Sigmoid colon (tissue), 7 donors: ENCODE results near the gene FAM110C. TPM values are rescaled to one million over a fixed set of nuclear protein-coding genes. Genes with fewer than 3 reads are reported as not detected.

ENCODE experiments used
- DNase-seq: peaks from one replicate; pipeline ENCODE4 v3.0.0-alpha.2; 2019
- H3K27ac ChIP-seq, 4 donors: fragments of 200-600 bp; sonication (generic); one replicate each; pipeline ENCODE4 v1.5.1; 2016 to 2019; ENCODE audit warnings: mild to moderate bottlenecking in 1 of 4
- H3K27me3 ChIP-seq, 3 donors: fragments of 200-600 bp; sonication (generic); one replicate each; pipeline ENCODE4 v1.5.1; 2019; ENCODE audit warnings: mild to moderate bottlenecking in 1 of 3
- H3K36me3 ChIP-seq, 4 donors: fragments of 200-600 bp; sonication (generic); one replicate each; pipeline ENCODE4 v1.5.1; 2016 to 2019
- H3K4me1 ChIP-seq, 4 donors: fragments of 200-600 bp; sonication (generic); one replicate each; pipeline ENCODE4 v1.5.1; 2017 to 2019
- H3K4me3 ChIP-seq, 4 donors: fragments of 200-600 bp; sonication (generic); one replicate each; pipeline ENCODE4 v1.5.1; 2017 to 2019; ENCODE audit warnings: mild to moderate bottlenecking in 2 of 4, moderate library complexity in 1 of 4
- H3K9me3 ChIP-seq, 4 donors: fragments of 200-600 bp in 3 of 4; sonication (generic) in 3 of 4; one replicate each; pipeline versions ENCODE4 v1.5.1 to v1.6.1; 2013 to 2019
- EP300 ChIP-seq, 4 donors: sonication (generic); formaldehyde crosslinking; IDR thresholded peaks; one replicate each; pipeline ENCODE4 v1.6.1; 2017; ENCODE audit warnings: antibody characterized with exemption in 4 of 4
- POLR2A ChIP-seq, 2 donors: fragments of 450-650 bp; IDR thresholded peaks; one replicate each; pipeline ENCODE4 v1.6.1; 2016; ENCODE audit warnings: antibody characterized with exemption in 2 of 2, mild to moderate bottlenecking in 2 of 2, moderate library complexity in 2 of 2
- POLR2AphosphoS5 ChIP-seq, 4 donors: sonication (generic); formaldehyde crosslinking; IDR thresholded peaks; one replicate each; pipeline ENCODE4 v1.6.1; 2017; ENCODE audit warnings: antibody characterized with exemption in 4 of 4
- WGBS, 2 donors: extraction: QIAGEN DNeasy Blood & Tissue Kit; methylation state at CpG; one replicate each; pipeline ENCODE4 v1.1.7; 2013; 5-methylcytosine and 5-hydroxymethylcytosine counted together
- intact Hi-C: fragments of 100-400 bp; cut with DNase I; formaldehyde crosslinking; loops from one replicate; pipeline ENCODE4 v1.15.1; 2023
- polyA plus RNA-seq, 3 donors: library from polyadenylated mRNA; stranded (reverse); fragments of 200-250 nt; gene quantifications; one replicate each; pipeline ENCODE4 v1.2.3, GENCODE V29; 2013
- total RNA-seq, 4 donors: library from RNA; depleted of rRNA; stranded (reverse); fragments of >200 nt; gene quantifications; one replicate each; pipeline ENCODE4 v1.1.0, GENCODE V29; 2016
- TF ChIP-seq, protein P1 (sequence below), 4 experiments: fragments of 450-650 bp in 3 of 4; fragments of 200-600 bp in 1 of 4; IDR thresholded peaks; one replicate each; pipeline ENCODE4 v1.5.1; 2016 to 2019; ENCODE audit warnings: antibody characterized with exemption in 4 of 4, mild to moderate bottlenecking in 3 of 4, moderate library complexity in 2 of 4
- donor health status: healthy with polysubstance abuse.
- donor health status: Bipolar disorder and iron deficiency.
- donor health status: healthy.

FAM110C gene
- total and polyA plus RNA-seq, 7 donors: 0.16 to 24.6 (median 10.1) TPM; not detected in 2

DNA sequence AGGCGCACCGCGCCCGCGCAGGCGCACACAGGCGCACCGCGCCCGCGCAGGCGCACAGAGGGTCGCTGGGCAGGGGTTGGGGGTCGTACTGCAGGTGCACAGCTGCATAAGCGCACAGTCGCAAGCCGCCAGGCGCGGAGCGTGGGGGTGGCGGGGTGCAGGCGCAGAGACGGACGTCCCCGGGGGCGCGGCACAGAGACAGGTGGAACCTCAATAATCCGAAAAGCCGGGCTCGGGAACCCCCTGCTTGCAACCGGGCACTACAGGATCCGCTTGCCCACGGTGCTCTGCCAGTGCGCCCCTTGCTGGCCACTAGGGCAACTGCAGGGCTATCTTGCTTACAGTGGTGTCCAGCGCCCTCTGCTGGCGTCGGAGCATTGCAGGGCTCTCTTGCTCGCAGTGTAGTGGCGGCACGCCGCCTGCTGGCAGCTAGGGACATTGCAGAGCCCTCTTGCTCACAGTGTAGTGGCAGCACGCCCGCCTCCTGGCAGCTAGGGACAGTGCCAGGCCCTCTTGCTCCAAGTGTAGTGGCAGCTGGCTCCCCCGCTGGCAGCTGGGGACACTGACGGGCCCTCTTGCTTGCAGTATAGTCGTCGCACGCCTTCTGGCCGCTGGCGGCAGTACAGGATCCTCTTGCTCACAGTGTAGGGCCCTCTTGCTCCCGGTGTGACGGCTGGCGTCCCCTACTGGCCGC lies 34.9 kb downstream of the FAM110C start:
- no peaks in the 10 kb centered on the region for H3K36me3 ChIP-seq
- no peak for DNase-seq
- no peaks in the 10 kb centered on the region for H3K4me1 ChIP-seq
- no peak overlapping the region for H3K27ac ChIP-seq
- TF ChIP-seq, protein P1, sequence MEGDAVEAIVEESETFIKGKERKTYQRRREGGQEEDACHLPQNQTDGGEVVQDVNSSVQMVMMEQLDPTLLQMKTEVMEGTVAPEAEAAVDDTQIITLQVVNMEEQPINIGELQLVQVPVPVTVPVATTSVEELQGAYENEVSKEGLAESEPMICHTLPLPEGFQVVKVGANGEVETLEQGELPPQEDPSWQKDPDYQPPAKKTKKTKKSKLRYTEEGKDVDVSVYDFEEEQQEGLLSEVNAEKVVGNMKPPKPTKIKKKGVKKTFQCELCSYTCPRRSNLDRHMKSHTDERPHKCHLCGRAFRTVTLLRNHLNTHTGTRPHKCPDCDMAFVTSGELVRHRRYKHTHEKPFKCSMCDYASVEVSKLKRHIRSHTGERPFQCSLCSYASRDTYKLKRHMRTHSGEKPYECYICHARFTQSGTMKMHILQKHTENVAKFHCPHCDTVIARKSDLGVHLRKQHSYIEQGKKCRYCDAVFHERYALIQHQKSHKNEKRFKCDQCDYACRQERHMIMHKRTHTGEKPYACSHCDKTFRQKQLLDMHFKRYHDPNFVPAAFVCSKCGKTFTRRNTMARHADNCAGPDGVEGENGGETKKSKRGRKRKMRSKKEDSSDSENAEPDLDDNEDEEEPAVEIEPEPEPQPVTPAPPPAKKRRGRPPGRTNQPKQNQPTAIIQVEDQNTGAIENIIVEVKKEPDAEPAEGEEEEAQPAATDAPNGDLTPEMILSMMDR (IDR thresholded peaks at IDR 0.05): peak in 3 of 4 experiments; percentile 14 to 39 (median 25)
- TF ChIP-seq EP300 (IDR thresholded peaks at IDR 0.05): no peak
- no peak overlapping the region for H3K4me3 ChIP-seq
- H3K9me3 ChIP-seq: peaks cover 0 to 3% (median 0%) of the 10 kb centered on the region in 4 donors
- intact Hi-C loops: no loop called here
- WGBS, 2 donors: 59 to 88% methylated on average over 54 of the region's 54 CpGs
- no peaks in the 10 kb centered on the region for H3K27me3 ChIP-seq

DNA sequence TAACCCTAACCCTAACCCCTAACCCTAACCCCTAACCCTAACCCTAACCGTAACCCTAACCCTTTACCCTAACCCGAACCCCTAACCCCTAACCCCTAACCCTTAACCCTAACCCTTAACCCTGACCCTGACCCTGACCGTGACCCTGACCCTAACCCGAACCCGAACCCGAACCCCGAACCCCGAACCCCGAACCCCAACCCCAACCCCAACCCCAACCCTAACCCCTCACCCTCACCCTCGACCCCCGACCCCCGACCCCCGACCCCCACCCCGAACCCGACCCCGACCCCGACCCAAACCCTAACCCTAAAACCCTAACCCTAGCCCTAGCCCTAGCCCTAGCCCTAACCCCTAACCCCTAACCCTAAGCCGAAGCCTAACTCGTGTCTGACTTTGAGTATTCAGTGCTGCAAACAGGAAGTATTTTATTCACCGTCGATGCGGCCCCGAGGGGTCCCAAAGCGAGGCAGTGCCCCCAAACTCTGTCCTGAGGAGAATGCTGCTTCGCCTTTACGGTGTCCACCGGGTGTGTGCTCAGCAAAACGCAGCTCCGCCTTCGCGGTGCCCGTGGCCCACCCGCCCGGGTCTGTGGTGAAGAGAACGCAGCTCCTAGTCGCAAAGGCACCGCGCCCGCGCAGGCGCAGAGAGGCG lies 36.0 kb downstream of the FAM110C start:
- intact Hi-C loops: no loop called here
- WGBS, 2 donors: 75 to 92% methylated on average over 37 to 42 of the region's 42 CpGs
- Histone ChIP-seq H3K27ac (no peak overlapping the region), H3K36me3 (no peaks in the 10 kb centered on the region), H3K4me1 (no peaks in the 10 kb centered on the region), H3K4me3 (no peak overlapping the region), H3K27me3 (no peaks in the 10 kb centered on the region), H3K9me3 (peaks cover 0 to 3% (median 0%) of the 10 kb centered on the region in 4 donors)
- DNase-seq: no peak
- TF ChIP-seq EP300 (IDR thresholded peaks at IDR 0.05) (no peak), POLR2AphosphoS5 (IDR thresholded peaks at IDR 0.05) (no peak), POLR2A (IDR thresholded peaks at IDR 0.05) (no peak)
- TF ChIP-seq, protein P1 (IDR thresholded peaks at IDR 0.05): no peak

Other genes with a start within 250 kb of the FAM110C start
- 10 to 100 TPM; 17.4 to 33.5 (median 25.7) TPM for gene SH3YL1, start 217.5 kb upstream of the FAM110C start, total RNA-seq
- 100 to 1,000 TPM in 1 of 3 donors, 10 to 100 TPM in 2; 62.3 to 119 (median 99.7) TPM for gene SH3YL1, start 217.5 kb upstream of the FAM110C start, polyA plus RNA-seq
- 10 to 100 TPM; 62.6 to 86.9 (median 82.4) TPM for gene ACP1, start 218.4 kb upstream of the FAM110C start, total RNA-seq
- 100 to 1,000 TPM in 2 of 3 donors, 10 to 100 TPM in 1; 85.7 to 162 (median 101) TPM for gene ACP1, start 218.4 kb upstream of the FAM110C start, polyA plus RNA-seq
- gene ALKAL2, start 241.6 kb upstream of the FAM110C start, total RNA-seq: 1 to 10 TPM in 3 of 4 donors, under 1 TPM in 1; 0.33 to 7.2 (median 2.6) TPM
- 1 to 10 TPM; 2.0 to 8.4 (median 5.8) TPM for gene ALKAL2, start 241.6 kb upstream of the FAM110C start, polyA plus RNA-seq